ENCODE results near the gene CWF19L1. TPM values are rescaled to one million over a fixed set of nuclear protein-coding genes. Genes with fewer than 3 reads are reported as not detected.

Gene CWF19L1
- polyA plus RNA-seq, 1 of the 3 experiments (the other 2 are of a cell fraction): 7.1 TPM

GRCh38 chr10:100304414-100304813 lies 37.0 kb upstream of the CWF19L1 start:
- Histone ChIP-seq H3K36me3 (replicated peaks in 1 of 2; ENCODE audit: control insufficient read depth in 1 of 2, insufficient read depth in 2 of 2, low read length in 1 of 2) (no peaks in the 10 kb centered on the region), H3K9ac (no peak overlapping the region), H3K27me3 (ENCODE audit: insufficient read depth) (peaks cover 31% of the 10 kb centered on the region), H2AFZ (ENCODE audit: low read depth) (no peak overlapping the region), H3K4me3 (ENCODE audit: low read depth in 2 of 2, low read length in 1 of 2) (no peak overlapping the region), H3K4me1 (ENCODE audit: control insufficient read depth in 1 of 2, insufficient read depth in 2 of 2, low read depth in 1 of 2, low read length in 1 of 2) (no peaks in the 10 kb centered on the region), H4K20me1 (ENCODE audit: insufficient read depth) (no peaks in the 10 kb centered on the region), H3K27ac (ENCODE audit: low read depth in 2 of 2, low read length in 1 of 2) (no peak overlapping the region), H3K79me2 (ENCODE audit: insufficient read depth) (no peaks in the 10 kb centered on the region), H3K9me2 (no peaks in the 10 kb centered on the region), H3K4me2 (no peak overlapping the region), H3F3A (replicated peaks; ENCODE audit: insufficient read depth) (no peaks in the 10 kb centered on the region), H3K9me3 (no peaks in the 10 kb centered on the region)
- ChIA-PET POLR2A (no interaction called here), CTCF (interaction anchor here (0.8 to 4.0 kb wide), 17 partner anchors 17 to 214 kb away, joined by 3 to 36 read pairs (median 4); partner anchors contain the start of gene PKD2L1)
- TF ChIP-seq GABPA (IDR thresholded peaks at IDR 0.05; ENCODE audit: low read depth) (no peak), RFX5 (IDR thresholded peaks at IDR 0.05; ENCODE audit: low read length) (no peak), TEAD4 (IDR thresholded peaks at IDR 0.05; ENCODE audit: borderline replicate concordance, insufficient read depth) (no peak), SIN3A (IDR thresholded peaks at IDR 0.05; ENCODE audit: borderline replicate concordance, low read depth, low read length) (no peak), MXI1 (IDR thresholded peaks at IDR 0.05; ENCODE audit: low read depth, low read length) (no peak), NFIC (IDR thresholded peaks at IDR 0.05; ENCODE audit: borderline replicate concordance) (no peak), REST (IDR thresholded peaks at IDR 0.05; ENCODE audit: low read depth, low read length) (no peak), USF2 (IDR thresholded peaks at IDR 0.05; ENCODE audit: borderline replicate concordance, low read depth, low read length) (no peak), MEF2A (IDR thresholded peaks at IDR 0.05; ENCODE audit: borderline replicate concordance, low read depth) (no peak), POLR2AphosphoS5 (IDR thresholded peaks at IDR 0.05; ENCODE audit: low read depth, low read length) (no peak), FOXJ3 (CRISPR knock-in tag; IDR thresholded peaks at IDR 0.05) (no peak), CHD2 (IDR thresholded peaks at IDR 0.05; ENCODE audit: low read length, partially characterized antibody) (no peak), MAX (IDR thresholded peaks at IDR 0.05; ENCODE audit: low read depth) (no peak), TCF12 (IDR thresholded peaks at IDR 0.05) (no peak), GATA2 (CRISPR knock-in tag; IDR thresholded peaks at IDR 0.05) (no peak), CTCF (IDR thresholded peaks at IDR 0.05) (no peak)
- no peak for DNase-seq
- 60% methylated on average over 3 of the region's 3 CpGs for WGBS (ENCODE audit: low lambda C conversion rate)
